ENCODE data around the gene PRM1. TPM values are rescaled to one million over a fixed set of nuclear protein-coding genes. Genes with fewer than 3 reads are reported as not detected.
A peak's percentile ranks its signal among the peaks of the same experiment; 100 is the strongest.

Gene PRM1
- total RNA-seq, 3 donors from 2014 or later: not detected

- Histone ChIP-seq H3K4me3 (no peak overlapping the region), H3K9me3 (no peaks in the 10 kb centered on the region), H3K36me3 (no peaks in the 10 kb centered on the region), H3K27ac (peak overlapping the region; percentile 52 to 67), H3K4me1 (no peaks in the 10 kb centered on the region), H3K27me3 (no peaks in the 10 kb centered on the region)
- intact Hi-C loops (cut with DNase I; ENCODE audit: low total_unique reads): no loop called here
- DNase-seq (ENCODE audit: low spot score in 2 of 2): no peak
- no peak for TF ChIP-seq POLR2AphosphoS5 (IDR thresholded peaks at IDR 0.05)
- no peak for TF ChIP-seq POLR2A (IDR thresholded peaks at IDR 0.05)
- TF ChIP-seq CTCF (IDR thresholded peaks at IDR 0.05): no peak
Observed at GRCh38 chr16:11232302-11232851, 48.8 kb downstream of the PRM1 start.

GRCh38 chr16:11231367-11231970, 49.7 kb downstream of the PRM1 start:
- no peaks in the 10 kb centered on the region for H3K9me3 ChIP-seq
- no peak overlapping the region for H3K27ac ChIP-seq
- intact Hi-C loops (cut with DNase I; ENCODE audit: low total_unique reads): no loop called here
- DNase-seq (ENCODE audit: low spot score in 2 of 2): no peak
- H3K4me3 ChIP-seq: no peak overlapping the region
- H3K4me1 ChIP-seq: no peaks in the 10 kb centered on the region
- TF ChIP-seq CTCF (IDR thresholded peaks at IDR 0.05) (no peak), POLR2A (IDR thresholded peaks at IDR 0.05) (no peak), POLR2AphosphoS5 (IDR thresholded peaks at IDR 0.05) (no peak)
- H3K36me3 ChIP-seq: no peaks in the 10 kb centered on the region
- no peaks in the 10 kb centered on the region for H3K27me3 ChIP-seq

Other genes starting within 250 kb of the PRM1 start
- 1 to 10 TPM; 4.1 to 9.0 (median 5.6) TPM for gene SOCS1, start 25.1 kb downstream of the PRM1 start, total RNA-seq
- not detected for gene TNP2, start 12.0 kb downstream of the PRM1 start, total RNA-seq
- gene PRM3, start 7.7 kb downstream of the PRM1 start, total RNA-seq: not detected
- gene PRM2, start 4.8 kb downstream of the PRM1 start, total RNA-seq: not detected
- 1 to 10 TPM in 1 of 3 donors, under 1 TPM in 2; 0.16 to 1.6 (median 0.33) TPM for gene RMI2, start 64.1 kb upstream of the PRM1 start, total RNA-seq

Measured in breast epithelium (tissue), 4 donors.